GM15510 (cell line): Measurements from ENCODE around the gene LRRTM3.

Source experiments
- POLR2A ChIP-seq: IDR thresholded peaks from 3 replicates; pipeline ENCODE4 v1.6.1; 2011; ENCODE audit warnings: borderline replicate concordance; ENCODE audit not compliant: insufficient read length; ENCODE audit errors: extremely low read depth

LRRTM3 gene

GRCh38 chr10:67045404-67045803 is 119.6 kb downstream of the LRRTM3 start:
- no peak for TF ChIP-seq POLR2A

- no peak for TF ChIP-seq POLR2A
Observed at GRCh38 chr10:67046507-67046906, 120.7 kb downstream of the LRRTM3 start.

GRCh38 chr10:67049988-67050387 is 124.2 kb downstream of the LRRTM3 start:
- TF ChIP-seq POLR2A, result no peak

- TF ChIP-seq POLR2A, result no peak
Observed at GRCh38 chr10:67050415-67050814, 124.6 kb downstream of the LRRTM3 start.

GRCh38 chr10:67072654-67073053 is 146.8 kb downstream of the LRRTM3 start:
- TF ChIP-seq POLR2A, result no peak

- TF ChIP-seq POLR2A, result no peak
Observed at GRCh38 chr10:67075491-67075971, 149.7 kb downstream of the LRRTM3 start.

GRCh38 chr10:67076144-67076543 is 150.3 kb downstream of the LRRTM3 start:
- TF ChIP-seq POLR2A, result no peak

GRCh38 chr10:67077376-67077775 is 151.5 kb downstream of the LRRTM3 start:
- TF ChIP-seq POLR2A, result no peak

GRCh38 chr10:67079126-67079525 is 153.3 kb downstream of the LRRTM3 start:
- TF ChIP-seq POLR2A, result no peak

- no peak for TF ChIP-seq POLR2A
Observed at GRCh38 chr10:67086327-67087134, 160.7 kb downstream of the LRRTM3 start.

- TF ChIP-seq POLR2A, result no peak
Observed at GRCh38 chr10:67087135-67087425, 161.2 kb downstream of the LRRTM3 start.

- no peak for TF ChIP-seq POLR2A
Observed at GRCh38 chr10:67088036-67088435, 162.2 kb downstream of the LRRTM3 start.

GRCh38 chr10:67095531-67095930 is 169.7 kb downstream of the LRRTM3 start:
- TF ChIP-seq POLR2A, result no peak

GRCh38 chr10:67098461-67098860 is 172.6 kb downstream of the LRRTM3 start:
- TF ChIP-seq POLR2A, result no peak

GRCh38 chr10:67100951-67101350 is 175.1 kb downstream of the LRRTM3 start:
- no peak for TF ChIP-seq POLR2A

- no peak for TF ChIP-seq POLR2A
Observed at GRCh38 chr10:67107670-67108069, 181.8 kb downstream of the LRRTM3 start.
